ENCODE measurements around the gene TACC2.

The TACC2 gene

GRCh38 chr10:122140461-122140902 is 151.5 kb downstream of the TACC2 start:
- H3K4me3 ChIP-seq (ENCODE audit: low read depth, low read length), result no peak overlapping the region
- TF ChIP-seq, protein P1, sequence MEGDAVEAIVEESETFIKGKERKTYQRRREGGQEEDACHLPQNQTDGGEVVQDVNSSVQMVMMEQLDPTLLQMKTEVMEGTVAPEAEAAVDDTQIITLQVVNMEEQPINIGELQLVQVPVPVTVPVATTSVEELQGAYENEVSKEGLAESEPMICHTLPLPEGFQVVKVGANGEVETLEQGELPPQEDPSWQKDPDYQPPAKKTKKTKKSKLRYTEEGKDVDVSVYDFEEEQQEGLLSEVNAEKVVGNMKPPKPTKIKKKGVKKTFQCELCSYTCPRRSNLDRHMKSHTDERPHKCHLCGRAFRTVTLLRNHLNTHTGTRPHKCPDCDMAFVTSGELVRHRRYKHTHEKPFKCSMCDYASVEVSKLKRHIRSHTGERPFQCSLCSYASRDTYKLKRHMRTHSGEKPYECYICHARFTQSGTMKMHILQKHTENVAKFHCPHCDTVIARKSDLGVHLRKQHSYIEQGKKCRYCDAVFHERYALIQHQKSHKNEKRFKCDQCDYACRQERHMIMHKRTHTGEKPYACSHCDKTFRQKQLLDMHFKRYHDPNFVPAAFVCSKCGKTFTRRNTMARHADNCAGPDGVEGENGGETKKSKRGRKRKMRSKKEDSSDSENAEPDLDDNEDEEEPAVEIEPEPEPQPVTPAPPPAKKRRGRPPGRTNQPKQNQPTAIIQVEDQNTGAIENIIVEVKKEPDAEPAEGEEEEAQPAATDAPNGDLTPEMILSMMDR (IDR thresholded peaks at IDR 0.05; ENCODE audit: insufficient read depth, low read depth, low read length, missing control alignments), result no peak
- DNase-seq (ENCODE audit: low read depth), result no peak

DNA sequence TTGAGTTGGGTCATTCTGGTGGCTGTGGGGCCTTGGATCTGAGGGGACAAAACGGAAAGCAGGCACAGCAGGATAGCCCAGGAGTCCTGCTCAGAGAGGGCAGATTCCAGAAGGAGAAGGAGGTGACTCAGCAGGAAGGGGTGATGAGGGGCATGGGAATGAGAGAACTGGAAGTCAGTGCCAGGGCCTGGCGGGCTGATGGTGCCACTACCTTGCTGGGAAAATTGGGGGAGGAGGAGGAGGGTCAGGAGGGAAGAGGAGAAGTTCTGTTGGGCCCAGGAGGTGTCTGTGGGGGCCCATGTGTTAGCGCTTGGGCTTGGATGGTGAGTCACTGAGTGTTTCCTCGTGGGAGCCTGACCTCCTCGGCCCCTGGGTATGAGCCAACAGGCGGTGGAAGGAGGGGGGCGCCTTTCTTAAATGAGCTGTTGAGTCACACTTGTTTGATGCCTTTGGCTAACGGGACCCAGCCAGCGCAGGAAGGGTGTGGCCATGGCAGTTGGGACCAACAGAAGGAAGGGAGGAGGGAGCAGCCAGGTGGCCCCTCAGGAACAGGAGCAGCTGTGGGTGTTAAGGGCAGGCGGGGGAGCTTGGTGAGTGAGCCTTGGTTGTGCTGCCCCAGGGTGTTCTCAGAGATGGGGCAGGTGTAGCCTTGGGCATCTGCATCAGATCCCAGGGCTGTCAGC is 152.1 kb downstream of the TACC2 start:
- TF ChIP-seq, protein P1 (IDR thresholded peaks at IDR 0.05; ENCODE audit: insufficient read depth, low read depth, low read length, missing control alignments), result no peak
- H3K4me3 ChIP-seq (ENCODE audit: low read depth, low read length), result no peak overlapping the region
- no peak for DNase-seq (ENCODE audit: low read depth)

DNA sequence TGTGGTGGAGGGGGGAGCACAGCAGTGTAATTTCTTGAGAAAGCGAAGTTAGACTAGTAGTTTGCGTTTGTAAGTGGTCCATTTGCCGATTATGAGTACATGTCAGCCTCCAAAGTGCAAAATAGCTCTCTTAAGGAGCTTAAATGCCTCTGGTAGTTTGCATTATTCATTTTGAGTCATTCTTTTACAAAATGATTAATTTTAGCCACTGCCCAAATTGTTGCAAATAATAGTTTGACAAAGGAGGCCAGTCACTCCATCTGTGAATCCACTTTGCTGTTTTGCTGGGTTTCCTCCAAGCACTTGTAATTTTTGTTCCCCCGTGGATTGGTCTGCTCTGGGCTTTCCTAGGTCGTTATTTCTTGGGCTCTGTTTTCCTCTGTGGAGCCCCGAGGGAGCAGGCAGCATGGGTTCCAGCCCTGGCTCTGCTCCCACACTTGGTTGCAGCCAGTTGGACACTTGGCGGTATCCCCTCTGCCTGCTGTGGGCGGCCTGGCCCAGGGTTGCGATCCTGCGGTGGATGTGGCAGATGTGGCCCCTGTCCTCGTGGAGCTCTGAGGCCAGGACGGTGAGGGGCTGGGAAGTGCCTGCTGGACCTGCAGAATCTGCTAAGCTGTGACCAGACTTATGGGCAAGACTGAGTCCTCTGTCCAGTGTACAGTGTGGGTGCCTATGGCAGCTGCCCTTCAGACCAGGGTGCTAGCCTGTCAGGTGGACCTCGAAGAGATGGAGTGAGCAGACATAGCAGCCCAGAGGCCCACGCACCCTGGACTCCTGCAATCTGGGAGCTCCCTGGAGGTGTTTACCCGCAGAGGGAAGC is 153.1 kb downstream of the TACC2 start:
- no peak overlapping the region for H3K4me3 ChIP-seq (ENCODE audit: low read depth, low read length)
- TF ChIP-seq, protein P1 (IDR thresholded peaks at IDR 0.05; ENCODE audit: insufficient read depth, low read depth, low read length, missing control alignments), result no peak
- DNase-seq (ENCODE audit: low read depth), result no peak

DNA sequence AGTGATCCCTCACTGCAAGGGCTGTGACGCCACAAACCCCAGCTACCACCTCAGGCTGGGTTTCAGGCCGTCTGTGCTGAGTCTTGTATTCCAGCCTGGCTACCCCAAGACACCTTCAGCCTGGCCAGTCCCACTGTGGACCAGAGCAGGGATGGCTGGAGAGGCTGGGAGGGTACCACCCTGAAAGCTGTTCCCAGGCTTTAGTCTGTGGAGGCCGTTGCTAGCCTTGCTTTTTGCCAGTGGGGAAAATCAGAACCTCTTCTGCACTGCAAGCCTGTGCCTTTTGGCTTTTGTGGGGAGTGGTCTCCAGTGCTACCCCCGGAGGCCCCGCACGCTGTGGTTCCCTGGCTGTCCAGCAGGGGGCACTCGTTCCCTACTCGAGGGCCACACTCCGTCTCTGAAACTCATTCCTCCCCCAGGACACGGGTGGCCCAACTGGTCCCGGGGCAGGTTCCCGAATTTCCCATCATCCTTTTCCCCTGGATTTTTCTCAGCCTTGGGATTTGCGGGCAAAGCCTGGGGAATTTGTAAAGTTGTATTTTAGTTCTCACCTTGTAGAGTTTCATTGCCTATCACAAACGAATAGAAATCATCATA is 153.8 kb downstream of the TACC2 start:
- no peak for DNase-seq (ENCODE audit: low read depth)
- TF ChIP-seq, protein P1 (IDR thresholded peaks at IDR 0.05; ENCODE audit: insufficient read depth, low read depth, low read length, missing control alignments), result peak; percentile 74
- H3K4me3 ChIP-seq (ENCODE audit: low read depth, low read length), result no peak overlapping the region

DNA sequence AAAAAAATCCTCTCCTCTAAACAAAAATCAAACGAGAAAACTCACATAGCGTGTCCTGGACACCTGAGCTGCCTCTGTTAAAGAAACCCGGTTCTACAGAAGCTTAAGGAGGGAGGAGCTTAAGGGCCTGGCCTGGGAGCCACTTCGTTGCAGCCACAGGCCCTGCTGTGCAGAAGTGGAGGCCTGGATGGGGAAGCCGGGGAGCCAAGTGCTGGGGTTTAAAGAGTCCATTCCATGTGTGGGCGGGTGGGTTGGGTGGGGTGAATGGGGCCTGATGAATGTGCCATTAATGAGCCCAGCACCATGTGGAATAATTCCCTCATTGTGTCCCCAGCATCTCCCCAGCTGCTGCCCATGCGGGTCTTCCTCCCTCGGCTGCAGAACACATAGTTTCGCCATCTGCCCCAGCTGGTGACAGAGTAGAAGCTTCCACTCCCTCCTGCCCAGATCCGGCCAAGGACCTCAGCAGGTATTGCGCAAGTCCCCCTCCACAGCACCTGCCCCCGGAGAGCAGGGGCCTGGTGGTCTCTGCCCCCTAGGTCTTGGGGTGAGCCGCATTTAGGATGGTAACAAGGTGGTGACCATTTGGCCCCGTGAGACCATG is 154.4 kb downstream of the TACC2 start:
- no peak for DNase-seq (ENCODE audit: low read depth)
- TF ChIP-seq, protein P1 (IDR thresholded peaks at IDR 0.05; ENCODE audit: insufficient read depth, low read depth, low read length, missing control alignments), result no peak
- H3K4me3 ChIP-seq (ENCODE audit: low read depth, low read length), result no peak overlapping the region

- TF ChIP-seq, protein P1 (IDR thresholded peaks at IDR 0.05; ENCODE audit: insufficient read depth, low read depth, low read length, missing control alignments), result no peak
Observed at GRCh38 chr10:122144199-122144598, 155.2 kb downstream of the TACC2 start.

More at GRCh38 chr10:122144199-122144598, 155.2 kb downstream of the TACC2 start:
- no peak overlapping the region for H3K4me3 ChIP-seq (ENCODE audit: low read depth, low read length)
- DNase-seq (ENCODE audit: low read depth), result no peak

Measured in GM12865 (cell line).